Fibroblast of mammary gland (primary cell): ENCODE measurements around the gene LTBP1.
"Not testable (repeated sequence)": the region's sequence is repeated elsewhere in the genome, so short reads cannot be mapped to it uniquely, and the experiment has no call there.

ENCODE experiments used
- DNase-seq: peaks from one replicate; pipeline ENCODE4 v3.0.0-alpha.2; 2010; ENCODE audit warnings: low read depth
- H3K4me3 ChIP-seq: 2 replicates; pipeline ENCODE4 v1.5.1; 2011; ENCODE audit warnings: low read depth, mild to moderate bottlenecking, low read length, moderate library complexity; ENCODE audit not compliant: control insufficient read depth
- CTCF ChIP-seq: conservative IDR thresholded peaks from 2 replicates; pipeline ENCODE4 v1.5.1; 2011; ENCODE audit warnings: low read depth, low read length, inconsistent platforms; ENCODE audit not compliant: control insufficient read depth, insufficient read depth

The LTBP1 gene

GRCh38 chr2:33226546-33226945 lies 279.8 kb downstream of the LTBP1 start:
- TF ChIP-seq CTCF = no peak
- DNase-seq = no peak
- H3K4me3 ChIP-seq = no peak overlapping the region

GRCh38 chr2:33229646-33230045 lies 282.9 kb downstream of the LTBP1 start:
- no peak for TF ChIP-seq CTCF
- H3K4me3 ChIP-seq = no peak overlapping the region
- DNase-seq = peak; percentile 78

- no peak overlapping the region for H3K4me3 ChIP-seq
- no peak for DNase-seq
- no peak for TF ChIP-seq CTCF
These were observed 283.4 kb downstream of the LTBP1 start for GRCh38 chr2:33230195-33230594.

GRCh38 chr2:33230842-33231241 lies 284.1 kb downstream of the LTBP1 start:
- no peak for DNase-seq
- no peak overlapping the region for H3K4me3 ChIP-seq
- TF ChIP-seq CTCF = no peak

GRCh38 chr2:33235559-33235958 lies 288.8 kb downstream of the LTBP1 start:
- H3K4me3 ChIP-seq, DNase-seq: not testable (repeated sequence)

- peak; percentile 88 for DNase-seq
- TF ChIP-seq CTCF = no peak
- H3K4me3 ChIP-seq = no peak overlapping the region
These were observed 290.0 kb downstream of the LTBP1 start for GRCh38 chr2:33236482-33237385.

GRCh38 chr2:33238111-33238510 lies 291.4 kb downstream of the LTBP1 start:
- no peak for TF ChIP-seq CTCF
- peak; percentile 94 for DNase-seq
- H3K4me3 ChIP-seq = no peak overlapping the region
